ENCODE results near the gene NDUFC2. TPM values are rescaled to one million over a fixed set of nuclear protein-coding genes. Genes with fewer than 3 reads are reported as not detected.
A peak's percentile ranks its signal among the peaks of the same experiment; 100 is the strongest.
"Not testable (repeated sequence)": the region's sequence is repeated elsewhere in the genome, so short reads cannot be mapped to it uniquely, and the experiment has no call there.

NDUFC2 gene
- polyA plus RNA-seq, 4 donors = 138 to 205 (median 167) TPM

- DNase-seq (ENCODE audit: low read depth in 4 of 4, low spot score in 3 of 4) = no peak
These were observed 46.6 kb downstream of the NDUFC2 start for GRCh38 chr11:78033040-78033439.

GRCh38 chr11:78032090-78032489 is 47.6 kb downstream of the NDUFC2 start:
- no peak for DNase-seq (ENCODE audit: low read depth in 4 of 4, low spot score in 3 of 4)

- DNase-seq (ENCODE audit: low read depth in 4 of 4, low spot score in 3 of 4) = no peak
These were observed 48.0 kb downstream of the NDUFC2 start for GRCh38 chr11:78031629-78032028.

GRCh38 chr11:78030429-78031325 is 49.0 kb downstream of the NDUFC2 start:
- peak in 3 of 4 donors; percentile 66 to 76 (median 69) for DNase-seq (ENCODE audit: low read depth in 4 of 4, low spot score in 3 of 4)

- not testable (repeated sequence) for DNase-seq (ENCODE audit: low read depth in 4 of 4, low spot score in 3 of 4)
These were observed 51.2 kb downstream of the NDUFC2 start for GRCh38 chr11:78028423-78028822.

GRCh38 chr11:78027759-78028158 is 51.9 kb downstream of the NDUFC2 start:
- no peak for DNase-seq (ENCODE audit: low read depth in 4 of 4, low spot score in 3 of 4)

GRCh38 chr11:78025378-78025777 is 54.3 kb downstream of the NDUFC2 start:
- no peak for DNase-seq (ENCODE audit: low read depth in 4 of 4, low spot score in 3 of 4)

GRCh38 chr11:78023426-78023825 is 56.2 kb downstream of the NDUFC2 start:
- no peak for DNase-seq (ENCODE audit: low read depth in 4 of 4, low spot score in 3 of 4)

GRCh38 chr11:78022397-78023396 is 57.0 kb downstream of the NDUFC2 start, which contains the start of gene KCTD14:
KCTD14 (minus strand) TSS chr11:78023276; CDS start chr11:78023249, 27 bp downstream.
- DNase-seq (ENCODE audit: low read depth in 4 of 4, low spot score in 3 of 4) = no peak

GRCh38 chr11:78021611-78022010 is 58.1 kb downstream of the NDUFC2 start:
- no peak for DNase-seq (ENCODE audit: low read depth in 4 of 4, low spot score in 3 of 4)

GRCh38 chr11:78020246-78020645 is 59.4 kb downstream of the NDUFC2 start:
- no peak for DNase-seq (ENCODE audit: low read depth in 4 of 4, low spot score in 3 of 4)

GRCh38 chr11:78019808-78020207 is 59.9 kb downstream of the NDUFC2 start:
- DNase-seq (ENCODE audit: low read depth in 4 of 4, low spot score in 3 of 4) = no peak

Other genes starting within 250 kb of the NDUFC2 start
- gene INTS4, start 85.2 kb downstream of the NDUFC2 start, polyA plus RNA-seq (ENCODE audit: insufficient read length in 4 of 4) = 10 to 100 TPM; 36.6 to 44.4 (median 39.6) TPM
- gene KCTD14, start 56.6 kb downstream of the NDUFC2 start, polyA plus RNA-seq (ENCODE audit: insufficient read length in 4 of 4) = 10 to 100 TPM; 13.1 to 16.8 (median 14.6) TPM
- gene THRSP, start 16.0 kb downstream of the NDUFC2 start, polyA plus RNA-seq (ENCODE audit: insufficient read length in 4 of 4) = under 1 TPM; 0.22 to 0.63 (median 0.42) TPM
- gene ALG8, start 59.8 kb upstream of the NDUFC2 start, polyA plus RNA-seq (ENCODE audit: insufficient read length in 4 of 4) = 10 to 100 TPM; 58.9 to 72.5 (median 62.2) TPM
- gene KCTD21, start 108.8 kb upstream of the NDUFC2 start, polyA plus RNA-seq (ENCODE audit: insufficient read length in 4 of 4) = 10 to 100 TPM in 1 of 4 donors, 1 to 10 TPM in 3; 7.7 to 10.3 (median 9.5) TPM
- 1 to 10 TPM; 4.6 to 6.7 (median 5.4) TPM for gene USP35, start 109.1 kb upstream of the NDUFC2 start, polyA plus RNA-seq (ENCODE audit: insufficient read length in 4 of 4)